Sigmoid colon (tissue), 7 donors: ENCODE results near the gene RPUSD4. TPM values are rescaled to one million over a fixed set of nuclear protein-coding genes. Genes with fewer than 3 reads are reported as not detected.

Experiments used
- DNase-seq: peaks from one replicate; pipeline ENCODE4 v3.0.0-alpha.2; 2019
- H3K27ac ChIP-seq, 4 donors: fragments of 200-600 bp; sonication (generic); one replicate each; pipeline ENCODE4 v1.5.1; 2016 to 2019; ENCODE audit warnings: mild to moderate bottlenecking in 1 of 4
- H3K27me3 ChIP-seq, 3 donors: fragments of 200-600 bp; sonication (generic); one replicate each; pipeline ENCODE4 v1.5.1; 2019; ENCODE audit warnings: mild to moderate bottlenecking in 1 of 3
- H3K36me3 ChIP-seq, 4 donors: fragments of 200-600 bp; sonication (generic); one replicate each; pipeline ENCODE4 v1.5.1; 2016 to 2019
- H3K4me1 ChIP-seq, 4 donors: fragments of 200-600 bp; sonication (generic); one replicate each; pipeline ENCODE4 v1.5.1; 2017 to 2019
- H3K4me3 ChIP-seq, 4 donors: fragments of 200-600 bp; sonication (generic); one replicate each; pipeline ENCODE4 v1.5.1; 2017 to 2019; ENCODE audit warnings: mild to moderate bottlenecking in 2 of 4, moderate library complexity in 1 of 4
- H3K9me3 ChIP-seq, 4 donors: fragments of 200-600 bp in 3 of 4; sonication (generic) in 3 of 4; one replicate each; pipeline versions ENCODE4 v1.5.1 to v1.6.1; 2013 to 2019
- CTCF ChIP-seq, 4 experiments: fragments of 450-650 bp in 3 of 4; fragments of 200-600 bp in 1 of 4; IDR thresholded peaks; one replicate each; pipeline ENCODE4 v1.5.1; 2016 to 2019; ENCODE audit warnings: antibody characterized with exemption in 4 of 4, mild to moderate bottlenecking in 3 of 4, moderate library complexity in 2 of 4
- EP300 ChIP-seq, 4 donors: sonication (generic); formaldehyde crosslinking; IDR thresholded peaks; one replicate each; pipeline ENCODE4 v1.6.1; 2017; ENCODE audit warnings: antibody characterized with exemption in 4 of 4
- POLR2A ChIP-seq, 2 donors: fragments of 450-650 bp; IDR thresholded peaks; one replicate each; pipeline ENCODE4 v1.6.1; 2016; ENCODE audit warnings: antibody characterized with exemption in 2 of 2, mild to moderate bottlenecking in 2 of 2, moderate library complexity in 2 of 2
- POLR2AphosphoS5 ChIP-seq, 4 donors: sonication (generic); formaldehyde crosslinking; IDR thresholded peaks; one replicate each; pipeline ENCODE4 v1.6.1; 2017; ENCODE audit warnings: antibody characterized with exemption in 4 of 4
- WGBS, 2 donors: extraction: QIAGEN DNeasy Blood & Tissue Kit; methylation state at CpG; one replicate each; pipeline ENCODE4 v1.1.7; 2013; 5-methylcytosine and 5-hydroxymethylcytosine counted together
- intact Hi-C: fragments of 100-400 bp; cut with DNase I; formaldehyde crosslinking; loops from one replicate; pipeline ENCODE4 v1.15.1; 2023
- polyA plus RNA-seq, 3 donors: library from polyadenylated mRNA; stranded (reverse); fragments of 200-250 nt; gene quantifications; one replicate each; pipeline ENCODE4 v1.2.3, GENCODE V29; 2013
- total RNA-seq, 4 donors: library from RNA; depleted of rRNA; stranded (reverse); fragments of >200 nt; gene quantifications; one replicate each; pipeline ENCODE4 v1.1.0, GENCODE V29; 2016
- donor health status: healthy with polysubstance abuse.
- donor health status: Bipolar disorder and iron deficiency.
- donor health status: healthy.

The RPUSD4 gene
- total and polyA plus RNA-seq, 7 donors, result 7.9 to 24.4 (median 16.0) TPM

DNA sequence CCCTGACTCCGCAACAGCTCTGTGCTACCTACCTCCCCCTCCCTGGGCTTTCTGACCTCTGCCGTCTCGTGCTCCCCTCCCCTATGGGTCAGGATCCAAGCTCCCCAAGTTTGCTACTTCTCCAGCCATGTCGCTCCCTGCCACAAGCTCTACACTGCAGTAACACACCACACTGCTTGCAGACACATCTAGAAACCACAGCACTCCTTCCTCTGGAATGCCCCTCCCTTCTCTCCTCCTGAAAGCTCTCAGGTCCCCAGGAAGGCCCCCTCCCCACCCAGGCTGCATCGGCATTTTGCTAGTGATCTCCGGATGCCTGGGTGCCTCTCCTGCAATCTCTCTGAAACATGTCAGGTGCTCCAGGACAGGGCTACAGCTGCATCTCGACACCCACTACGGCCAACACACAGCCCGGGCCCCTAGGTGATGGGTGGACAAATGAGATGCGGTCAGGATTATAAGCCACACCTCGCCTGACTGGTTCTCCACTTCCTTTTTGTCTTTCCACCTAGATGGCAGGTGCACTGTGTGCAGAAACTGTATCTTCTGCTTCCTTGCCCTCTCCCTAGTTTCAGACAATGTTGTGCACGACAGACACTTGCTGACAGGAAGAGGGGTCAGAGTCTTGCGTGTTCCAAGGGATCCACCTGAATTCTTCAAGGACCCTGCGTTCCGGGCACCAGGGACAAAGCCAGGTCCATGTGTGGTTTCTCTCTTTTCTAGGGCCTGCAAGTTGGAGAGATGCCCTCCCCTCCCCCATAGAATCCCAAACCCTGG lies 22.9 kb downstream of the RPUSD4 start:
- H3K4me1 ChIP-seq, result peaks cover 0 to 27% (median 14%) of the 10 kb centered on the region in 4 donors
- no peaks in the 10 kb centered on the region for H3K9me3 ChIP-seq
- intact Hi-C loops, result no loop called here
- DNase-seq, result no peak
- H3K27me3 ChIP-seq, result no peaks in the 10 kb centered on the region
- no peak overlapping the region for H3K4me3 ChIP-seq
- no peak overlapping the region for H3K27ac ChIP-seq
- TF ChIP-seq POLR2A (IDR thresholded peaks at IDR 0.05) (no peak), CTCF (IDR thresholded peaks at IDR 0.05) (no peak)
- 78 to 80% methylated on average over 15 of the region's 15 CpGs for WGBS, 2 donors
- no peaks in the 10 kb centered on the region for H3K36me3 ChIP-seq

DNA sequence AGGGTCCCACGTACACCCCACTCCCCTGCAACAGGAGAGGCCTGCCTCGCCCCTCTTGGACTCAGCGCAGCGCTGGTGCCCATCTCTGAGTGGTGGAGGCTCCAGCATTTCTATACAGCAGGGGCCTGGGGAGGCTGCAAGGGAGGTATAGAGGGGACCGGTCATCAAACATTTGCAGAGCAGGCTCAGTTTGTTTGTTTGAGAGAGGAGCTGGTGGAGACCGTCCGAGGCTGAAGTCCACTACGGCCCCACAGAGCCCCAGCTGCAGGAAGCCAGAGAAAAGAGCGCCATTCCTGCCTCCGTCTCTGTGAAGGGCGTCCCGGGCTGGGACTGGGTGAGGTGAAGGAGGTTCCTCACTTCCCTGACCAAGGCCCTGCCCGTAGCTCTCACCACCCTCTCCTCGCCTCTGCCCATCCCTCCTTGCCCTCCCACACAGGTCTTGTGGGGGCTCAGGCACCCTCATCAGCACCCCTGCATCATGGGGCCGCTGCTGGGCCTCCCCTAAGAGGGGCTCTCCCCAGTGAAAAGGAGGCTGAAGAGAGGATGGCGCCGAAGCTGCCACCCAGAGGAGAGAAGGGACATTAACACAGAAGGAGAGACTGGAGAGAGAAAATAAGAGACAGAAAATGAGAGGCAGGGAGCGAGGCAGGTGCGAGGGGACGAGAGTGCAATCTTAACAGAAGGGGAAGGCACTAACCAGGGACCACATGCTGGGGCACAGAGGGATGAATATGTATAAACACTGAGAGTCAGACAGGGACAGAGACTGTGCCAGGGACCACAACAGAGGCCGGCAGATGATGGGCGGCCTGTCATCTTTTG lies 24.5 kb downstream of the RPUSD4 start:
- intact Hi-C loops, result no loop called here
- H3K36me3 ChIP-seq, result no peaks in the 10 kb centered on the region
- no peak for DNase-seq

DNA sequence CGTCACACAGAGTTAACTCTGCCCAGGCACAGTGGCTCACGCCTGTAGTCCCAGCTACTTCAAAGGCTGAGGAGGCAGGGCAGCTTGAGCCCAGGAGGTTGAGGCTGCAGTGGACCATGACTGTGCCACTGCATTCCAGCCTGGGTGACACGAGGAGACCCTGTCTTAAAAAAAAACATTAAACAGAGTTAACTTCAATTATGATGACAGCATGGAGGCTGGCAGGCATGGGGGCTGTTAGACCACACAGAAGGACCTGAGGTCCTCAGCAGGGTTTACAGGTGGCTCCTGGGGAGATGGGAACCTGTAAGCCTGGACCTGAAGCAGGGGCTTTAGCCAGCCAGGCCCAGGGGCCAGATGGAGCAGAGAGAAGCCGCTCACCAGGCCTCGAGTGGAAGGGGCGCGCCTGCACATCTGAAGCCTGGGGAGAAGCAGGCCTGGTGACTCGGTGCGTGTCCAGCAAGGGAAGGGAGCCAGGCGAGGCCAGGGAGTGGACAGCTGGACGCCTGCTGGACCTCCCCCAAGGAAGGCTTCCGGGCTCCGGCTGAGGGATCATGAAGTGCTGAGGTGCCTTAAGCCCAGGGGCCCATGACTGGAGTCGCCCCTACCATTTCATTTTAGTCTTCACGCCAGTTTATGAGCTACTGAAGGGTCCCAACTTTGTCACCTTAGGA lies 25.3 kb downstream of the RPUSD4 start:
- Histone ChIP-seq H3K9me3 (no peaks in the 10 kb centered on the region), H3K27ac (no peak overlapping the region), H3K36me3 (no peaks in the 10 kb centered on the region), H3K4me1 (peaks cover 0 to 10% (median 0%) of the 10 kb centered on the region in 4 donors), H3K27me3 (no peaks in the 10 kb centered on the region), H3K4me3 (no peak overlapping the region)
- DNase-seq, result no peak
- TF ChIP-seq CTCF (IDR thresholded peaks at IDR 0.05) (no peak), POLR2A (IDR thresholded peaks at IDR 0.05) (no peak), EP300 (IDR thresholded peaks at IDR 0.05) (no peak), POLR2AphosphoS5 (IDR thresholded peaks at IDR 0.05) (no peak)
- WGBS, 2 donors, result 79 to 90% methylated on average over 15 of the region's 15 CpGs
- intact Hi-C loops, result no loop called here

More for the DNA sequence above, 24.5 kb downstream of the RPUSD4 start:
- H3K9me3 ChIP-seq, result no peaks in the 10 kb centered on the region
- TF ChIP-seq EP300 (IDR thresholded peaks at IDR 0.05) (no peak), CTCF (IDR thresholded peaks at IDR 0.05) (peak in 1 of 4 experiments; percentile 32)
- WGBS, 2 donors, result 76 to 79% methylated on average over 22 of the region's 22 CpGs
- no peaks in the 10 kb centered on the region for H3K27me3 ChIP-seq
- H3K4me1 ChIP-seq, result peaks cover 0 to 11% (median 1%) of the 10 kb centered on the region in 4 donors
- H3K27ac ChIP-seq, result no peak overlapping the region
- no peak overlapping the region for H3K4me3 ChIP-seq

DNA sequence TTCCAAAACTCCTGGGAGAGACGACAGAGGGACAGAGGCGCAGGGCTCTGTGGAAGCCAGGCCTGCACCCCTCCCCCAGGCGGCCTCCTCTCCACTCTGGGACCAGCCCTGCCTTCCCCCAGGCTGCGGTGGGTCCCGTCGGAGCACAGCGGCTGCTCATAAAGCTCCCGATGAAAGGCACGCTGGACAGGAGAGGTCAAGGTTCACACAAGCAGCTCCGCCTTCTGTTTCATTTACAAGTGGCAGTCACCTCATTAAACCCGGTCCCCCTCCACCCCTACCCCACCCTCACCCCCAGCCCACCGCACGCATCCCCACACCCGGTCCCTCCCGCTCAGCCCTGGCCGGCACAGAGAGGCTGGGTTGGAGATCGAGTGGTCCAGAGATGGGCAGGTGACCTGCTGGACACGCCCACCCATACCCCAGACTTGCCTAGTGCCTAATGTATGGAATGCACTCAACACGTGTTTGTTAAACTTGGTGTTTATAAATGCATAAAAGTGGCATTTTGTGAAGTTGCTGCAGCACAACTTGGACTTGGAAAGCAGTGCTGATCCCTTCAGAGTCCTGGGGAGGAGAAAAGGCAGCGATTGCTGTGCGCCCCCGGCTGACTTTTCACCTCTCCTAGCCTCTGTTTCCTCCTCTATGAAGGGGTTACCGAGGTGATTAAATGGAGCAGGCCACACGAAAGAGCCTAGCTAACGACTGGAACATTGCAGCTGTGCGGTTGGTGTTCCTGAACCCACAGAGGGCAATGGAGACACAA lies 26.0 kb downstream of the RPUSD4 start:
- Histone ChIP-seq H3K27ac (no peak overlapping the region), H3K4me3 (no peak overlapping the region), H3K9me3 (no peaks in the 10 kb centered on the region), H3K4me1 (peaks cover 0 to 10% (median 0%) of the 10 kb centered on the region in 4 donors), H3K36me3 (no peaks in the 10 kb centered on the region), H3K27me3 (no peaks in the 10 kb centered on the region)
- no peak for DNase-seq
- intact Hi-C loops, result no loop called here
- TF ChIP-seq POLR2A (IDR thresholded peaks at IDR 0.05), result no peak
- no peak for TF ChIP-seq CTCF (IDR thresholded peaks at IDR 0.05)
- no peak for TF ChIP-seq POLR2AphosphoS5 (IDR thresholded peaks at IDR 0.05)
- 48 to 73% methylated on average over 26 of the region's 26 CpGs for WGBS, 2 donors
